A549 (cell line): ENCODE results near the gene GPX4. TPM values are rescaled to one million over a fixed set of nuclear protein-coding genes. Genes with fewer than 3 reads are reported as not detected.
A peak's percentile ranks its signal among the peaks of the same experiment; 100 is the strongest.

Experiments used
- ATAC-seq, 2 experiments: fragments of 200-7000 bp in 1 of 2; fragments of >200 bp in 1 of 2; cut with Nextera tagmentation in 1 of 2; cut with Tn5 transposase in 1 of 2; 3 replicates each; pipeline versions ENCODE4 v1.8.0 to v1.9.1; 2018 to 2020; ENCODE audit warnings: mild to moderate bottlenecking in 1 of 2, moderate library complexity in 1 of 2
- CTCF ChIA-PET: fragments of 300-600 bp; sonication (Branson Sonifier 250); formaldehyde crosslinking; extraction: SDS; loops from one replicate; lab custom pipeline; 2021; ENCODE audit warnings: antibody characterized with exemption, inconsistent platforms; lab: Yijun Ruan, JAX
- POLR2A ChIA-PET: fragments of 350-600 bp; formaldehyde crosslinking; extraction: SDS; loops from one replicate; lab custom pipeline; 2021; ENCODE audit warnings: antibody characterized with exemption, inconsistent platforms; lab: Yijun Ruan, JAX
- DNase-seq, 2 experiments: peaks; one replicate each; pipeline versions ENCODE4 v3.0.0 to v3.0.0-alpha.2; 2011 to 2016; ENCODE audit warnings: low read depth in 1 of 2, low spot score in 1 of 2
- FAIRE-seq: peaks from 2 replicates; lab custom pipeline; 2011; peaks lifted over from hg19 to GRCh38; lab: Jason Lieb, UNC
- H3K27ac ChIP-seq, 2 experiments: fragments of >200 bp; sonication (Bioruptor Twin); formaldehyde crosslinking; 3 replicates each; pipeline ENCODE4 v1.5.1; 2016 to 2017
- H3K4me1 ChIP-seq: fragments of >200 bp; sonication (Bioruptor Twin); formaldehyde crosslinking; 3 replicates; pipeline ENCODE4 v1.6.1; 2016
- H3K4me2 ChIP-seq: fragments of >200 bp; sonication (Bioruptor Twin); formaldehyde crosslinking; 3 replicates; pipeline ENCODE4 v1.6.1; 2016
- H3K4me3 ChIP-seq: fragments of >200 bp; sonication (Bioruptor Twin); formaldehyde crosslinking; 3 replicates; pipeline ENCODE4 v1.5.1; 2016
- H3K9me3 ChIP-seq: fragments of >200 bp; sonication (Bioruptor Twin); formaldehyde crosslinking; 3 replicates; pipeline ENCODE4 v1.6.1; 2016
- CHD4 ChIP-seq: fragments of 200-600 bp; sonication (generic); IDR thresholded peaks from 2 replicates; pipeline ENCODE4 v1.6.1; 2016; ENCODE audit warnings: antibody characterized with exemption, mild to moderate bottlenecking, borderline replicate concordance
- EHF ChIP-seq: fragments of 250-450 bp; sonication (Bioruptor Pico); IDR thresholded peaks from 2 replicates; pipeline ENCODE4 v1.5.0; 2020; ENCODE audit warnings: mild to moderate bottlenecking
- EP300 ChIP-seq, 2 experiments: fragments of >200 bp; sonication (Bioruptor Twin); formaldehyde crosslinking; IDR thresholded peaks; 2 replicates in 1 of 2; 3 replicates in 1 of 2; pipeline ENCODE4 v1.6.1; 2016 to 2017
- ESRRA ChIP-seq: fragments of 150-350 bp; IDR thresholded peaks from 2 replicates; pipeline ENCODE4 v1.6.1; 2014; ENCODE audit warnings: mild to moderate bottlenecking, low read length, borderline replicate concordance
- GATA3 ChIP-seq: IDR thresholded peaks from 2 replicates; pipeline ENCODE4 v1.6.1; 2012; ENCODE audit warnings: borderline replicate concordance
- HEYL ChIP-seq: fragments of 250-450 bp; sonication (Bioruptor Pico); IDR thresholded peaks from 2 replicates; pipeline ENCODE4 v1.8.0; 2021; ENCODE audit warnings: mild to moderate bottlenecking, moderate library complexity
- HOXB5 ChIP-seq: fragments of 250-450 bp; sonication (Bioruptor Pico); IDR thresholded peaks from 2 replicates; pipeline ENCODE4 v1.5.0; 2020; ENCODE audit warnings: mild to moderate bottlenecking, moderate library complexity
- JUN ChIP-seq, 2 experiments: fragments of >200 bp; sonication (Bioruptor Twin); formaldehyde crosslinking; IDR thresholded peaks; 2 replicates in 1 of 2; 3 replicates in 1 of 2; pipeline ENCODE4 v1.6.1; 2016 to 2017
- MAZ ChIP-seq: fragments of 150-350 bp; IDR thresholded peaks from 2 replicates; pipeline ENCODE4 v1.6.1; 2014; ENCODE audit warnings: antibody characterized with exemption, low read depth, low read length, borderline replicate concordance
- PHF8 ChIP-seq: fragments of 200-600 bp; sonication (generic); IDR thresholded peaks from 2 replicates; pipeline ENCODE4 v1.6.1; 2016; ENCODE audit warnings: low read depth, mild to moderate bottlenecking, antibody characterized with exemption, moderate library complexity, borderline replicate concordance
- POLR2A ChIP-seq: IDR thresholded peaks from 2 replicates; pipeline ENCODE4 v1.6.1; 2012; ENCODE audit warnings: mild to moderate bottlenecking, low read length
- RNF2 ChIP-seq: fragments of 200-600 bp; sonication (generic); IDR thresholded peaks from 2 replicates; pipeline ENCODE4 v1.6.1; 2016; ENCODE audit warnings: low read depth, mild to moderate bottlenecking, antibody characterized with exemption, moderate library complexity, borderline replicate concordance
- SMC3 ChIP-seq: fragments of >200 bp; sonication (Bioruptor Twin); formaldehyde crosslinking; IDR thresholded peaks from 3 replicates; pipeline ENCODE4 v1.6.1; 2018; ENCODE audit warnings: inconsistent platforms
- TFCP2L1 ChIP-seq: fragments of 250-450 bp; sonication (Bioruptor Pico); IDR thresholded peaks from 2 replicates; pipeline ENCODE4 v1.5.0; 2021; ENCODE audit warnings: mild to moderate bottlenecking
- TP53 ChIP-seq: fragments of 250-450 bp; sonication (Bioruptor Pico); IDR thresholded peaks from 2 replicates; pipeline ENCODE4 v1.5.0; 2021; ENCODE audit warnings: mild to moderate bottlenecking, moderate library complexity
- ZNF302 ChIP-seq: fragments of 250-450 bp; sonication (Bioruptor Pico); IDR thresholded peaks from 2 replicates; pipeline ENCODE4 v1.9.0; 2021; ENCODE audit warnings: inconsistent platforms, mild to moderate bottlenecking, moderate library complexity
- WGBS: methylation state at CpG from one replicate; pipeline ENCODE4 v1.1.6; 2017; ENCODE audit errors: missing lambda C conversion rate; 5-methylcytosine and 5-hydroxymethylcytosine counted together
- polyA plus RNA-seq, 4 experiments: library from polyadenylated mRNA; depleted of rRNA in 3 of 4; stranded (reverse); fragments of >200 nt; fragmentation: RNase III in 1 of 4; extraction: RNeasy Plus Mini Kit Qiagen cat#74134 plus additional on column Dnase treatment in 1 of 4; gene quantifications; 2 replicates in 3 of 4; 3 replicates in 1 of 4; pipeline ENCODE4 v1.2.3, GENCODE V29; 2011 to 2017
- TF ChIP-seq, protein P1 (sequence below): fragments of >200 bp; sonication (Bioruptor Twin); formaldehyde crosslinking; IDR thresholded peaks from 3 replicates; pipeline ENCODE4 v1.5.1; 2016
- TF ChIP-seq, protein P2 (sequence below): fragments of 200-600 bp; sonication (generic); IDR thresholded peaks from 2 replicates; pipeline ENCODE4 v1.6.1; 2016; ENCODE audit warnings: antibody characterized with exemption, mild to moderate bottlenecking, moderate library complexity
- TF ChIP-seq, protein P3 (sequence below): fragments of 450-650 bp; IDR thresholded peaks from 2 replicates; pipeline ENCODE4 v1.6.1; 2014; ENCODE audit warnings: antibody characterized with exemption
- TF ChIP-seq, protein P4 (sequence below): fragments of >200 bp; sonication (Bioruptor Twin); formaldehyde crosslinking; IDR thresholded peaks from 2 replicates; pipeline ENCODE4 v1.6.1; 2016
- TF ChIP-seq, protein P5 (sequence below): IDR thresholded peaks from 2 replicates; pipeline ENCODE4 v1.6.1; 2012; ENCODE audit warnings: low read depth, borderline replicate concordance
- TF ChIP-seq, protein P6 (sequence below): fragments of 250-450 bp; sonication (Bioruptor Pico); IDR thresholded peaks from 2 replicates; pipeline ENCODE4 v1.5.0; 2020; ENCODE audit warnings: low read depth, mild to moderate bottlenecking, moderate library complexity

GPX4 gene
- polyA plus RNA-seq, 2 of the 4 experiments (the other 2 are of a cell fraction), result 248 to 394 TPM

DNA sequence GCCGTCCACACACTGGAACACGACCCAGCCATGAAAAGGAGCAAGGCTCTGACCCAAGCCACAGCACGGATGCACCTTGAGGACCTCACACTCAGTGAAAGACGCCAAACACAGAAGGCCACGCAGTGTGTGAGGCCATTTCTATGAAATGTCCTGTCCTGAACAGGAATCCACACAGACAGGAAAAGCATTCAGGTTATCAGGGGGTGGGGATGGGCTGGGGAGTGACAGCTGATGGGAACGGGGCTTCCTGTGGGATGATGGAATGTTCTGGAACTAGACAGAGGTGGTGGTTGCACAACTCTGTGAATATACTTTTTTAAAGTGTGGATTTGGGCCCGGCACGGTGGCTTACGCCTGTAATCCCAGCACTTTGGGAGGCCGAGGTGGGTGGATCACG lies 30.6 kb downstream of the GPX4 start (continued):
- TF ChIP-seq, protein P1, sequence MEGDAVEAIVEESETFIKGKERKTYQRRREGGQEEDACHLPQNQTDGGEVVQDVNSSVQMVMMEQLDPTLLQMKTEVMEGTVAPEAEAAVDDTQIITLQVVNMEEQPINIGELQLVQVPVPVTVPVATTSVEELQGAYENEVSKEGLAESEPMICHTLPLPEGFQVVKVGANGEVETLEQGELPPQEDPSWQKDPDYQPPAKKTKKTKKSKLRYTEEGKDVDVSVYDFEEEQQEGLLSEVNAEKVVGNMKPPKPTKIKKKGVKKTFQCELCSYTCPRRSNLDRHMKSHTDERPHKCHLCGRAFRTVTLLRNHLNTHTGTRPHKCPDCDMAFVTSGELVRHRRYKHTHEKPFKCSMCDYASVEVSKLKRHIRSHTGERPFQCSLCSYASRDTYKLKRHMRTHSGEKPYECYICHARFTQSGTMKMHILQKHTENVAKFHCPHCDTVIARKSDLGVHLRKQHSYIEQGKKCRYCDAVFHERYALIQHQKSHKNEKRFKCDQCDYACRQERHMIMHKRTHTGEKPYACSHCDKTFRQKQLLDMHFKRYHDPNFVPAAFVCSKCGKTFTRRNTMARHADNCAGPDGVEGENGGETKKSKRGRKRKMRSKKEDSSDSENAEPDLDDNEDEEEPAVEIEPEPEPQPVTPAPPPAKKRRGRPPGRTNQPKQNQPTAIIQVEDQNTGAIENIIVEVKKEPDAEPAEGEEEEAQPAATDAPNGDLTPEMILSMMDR, result no peak
- TF ChIP-seq TP53 (CRISPR knock-in tag), result no peak

DNA sequence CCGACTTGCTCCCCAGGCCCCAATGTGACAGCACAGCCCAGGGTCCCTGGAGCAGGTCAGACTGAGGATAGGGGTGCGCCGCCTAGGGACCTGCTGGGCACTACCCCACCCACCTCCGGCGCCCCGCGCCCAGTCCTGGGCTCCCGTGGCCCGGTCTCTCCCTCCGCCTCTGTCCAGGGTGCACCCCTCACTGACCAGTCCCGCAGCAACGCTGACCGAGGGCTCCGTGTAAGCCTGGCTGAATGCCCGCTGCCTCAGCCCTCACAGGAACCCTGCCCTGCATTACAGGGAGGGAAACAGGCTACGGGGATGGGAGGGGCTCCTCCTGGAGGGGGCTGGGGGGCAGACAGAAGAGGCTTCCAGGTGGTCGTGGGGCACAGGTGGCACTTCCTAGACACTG lies 31.7 kb downstream of the GPX4 start:
- H3K27ac ChIP-seq, result no peak overlapping the region; a peak in 1 of 6 replicates
- ATAC-seq, result no peak
- ChIA-PET POLR2A (interaction anchor here (0.7 kb wide), 1 partner anchor 133 kb away, joined by 9 read pairs; the partner anchor contains the start of gene CIRBP), CTCF (interaction anchor here (0.9 to 1.1 kb wide), 2 partner anchors 15 to 59 kb away, joined by 3 read pairs; no protein-coding TSS in a partner anchor)
- DNase-seq, result no peak
- FAIRE-seq, result no peak
- 94% methylated on average over 11 of the region's 17 CpGs for WGBS
- no peaks in the 10 kb centered on the region for H3K9me3 ChIP-seq
- H3K4me3 ChIP-seq, result no peak overlapping the region
- peaks cover 21% of the 10 kb centered on the region for H3K4me1 ChIP-seq
- no peak overlapping the region for H3K4me2 ChIP-seq
- TF ChIP-seq HOXB5 (CRISPR knock-in tag) (no peak), JUN (IDR thresholded peaks at IDR 0.05) (no peak), TFCP2L1 (no peak), ESRRA (no peak), MAZ (no peak), EP300 (IDR thresholded peaks at IDR 0.05) (no peak), EHF (CRISPR knock-in tag) (no peak), CHD4 (no peak)
- TF ChIP-seq, protein P2, sequence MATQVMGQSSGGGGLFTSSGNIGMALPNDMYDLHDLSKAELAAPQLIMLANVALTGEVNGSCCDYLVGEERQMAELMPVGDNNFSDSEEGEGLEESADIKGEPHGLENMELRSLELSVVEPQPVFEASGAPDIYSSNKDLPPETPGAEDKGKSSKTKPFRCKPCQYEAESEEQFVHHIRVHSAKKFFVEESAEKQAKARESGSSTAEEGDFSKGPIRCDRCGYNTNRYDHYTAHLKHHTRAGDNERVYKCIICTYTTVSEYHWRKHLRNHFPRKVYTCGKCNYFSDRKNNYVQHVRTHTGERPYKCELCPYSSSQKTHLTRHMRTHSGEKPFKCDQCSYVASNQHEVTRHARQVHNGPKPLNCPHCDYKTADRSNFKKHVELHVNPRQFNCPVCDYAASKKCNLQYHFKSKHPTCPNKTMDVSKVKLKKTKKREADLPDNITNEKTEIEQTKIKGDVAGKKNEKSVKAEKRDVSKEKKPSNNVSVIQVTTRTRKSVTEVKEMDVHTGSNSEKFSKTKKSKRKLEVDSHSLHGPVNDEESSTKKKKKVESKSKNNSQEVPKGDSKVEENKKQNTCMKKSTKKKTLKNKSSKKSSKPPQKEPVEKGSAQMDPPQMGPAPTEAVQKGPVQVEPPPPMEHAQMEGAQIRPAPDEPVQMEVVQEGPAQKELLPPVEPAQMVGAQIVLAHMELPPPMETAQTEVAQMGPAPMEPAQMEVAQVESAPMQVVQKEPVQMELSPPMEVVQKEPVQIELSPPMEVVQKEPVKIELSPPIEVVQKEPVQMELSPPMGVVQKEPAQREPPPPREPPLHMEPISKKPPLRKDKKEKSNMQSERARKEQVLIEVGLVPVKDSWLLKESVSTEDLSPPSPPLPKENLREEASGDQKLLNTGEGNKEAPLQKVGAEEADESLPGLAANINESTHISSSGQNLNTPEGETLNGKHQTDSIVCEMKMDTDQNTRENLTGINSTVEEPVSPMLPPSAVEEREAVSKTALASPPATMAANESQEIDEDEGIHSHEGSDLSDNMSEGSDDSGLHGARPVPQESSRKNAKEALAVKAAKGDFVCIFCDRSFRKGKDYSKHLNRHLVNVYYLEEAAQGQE, result no peak
- TF ChIP-seq, protein P3, sequence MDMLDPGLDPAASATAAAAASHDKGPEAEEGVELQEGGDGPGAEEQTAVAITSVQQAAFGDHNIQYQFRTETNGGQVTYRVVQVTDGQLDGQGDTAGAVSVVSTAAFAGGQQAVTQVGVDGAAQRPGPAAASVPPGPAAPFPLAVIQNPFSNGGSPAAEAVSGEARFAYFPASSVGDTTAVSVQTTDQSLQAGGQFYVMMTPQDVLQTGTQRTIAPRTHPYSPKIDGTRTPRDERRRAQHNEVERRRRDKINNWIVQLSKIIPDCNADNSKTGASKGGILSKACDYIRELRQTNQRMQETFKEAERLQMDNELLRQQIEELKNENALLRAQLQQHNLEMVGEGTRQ, result no peak
- TF ChIP-seq, protein P4, sequence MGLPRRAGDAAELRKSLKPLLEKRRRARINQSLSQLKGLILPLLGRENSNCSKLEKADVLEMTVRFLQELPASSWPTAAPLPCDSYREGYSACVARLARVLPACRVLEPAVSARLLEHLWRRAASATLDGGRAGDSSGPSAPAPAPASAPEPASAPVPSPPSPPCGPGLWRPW, result no peak

DNA sequence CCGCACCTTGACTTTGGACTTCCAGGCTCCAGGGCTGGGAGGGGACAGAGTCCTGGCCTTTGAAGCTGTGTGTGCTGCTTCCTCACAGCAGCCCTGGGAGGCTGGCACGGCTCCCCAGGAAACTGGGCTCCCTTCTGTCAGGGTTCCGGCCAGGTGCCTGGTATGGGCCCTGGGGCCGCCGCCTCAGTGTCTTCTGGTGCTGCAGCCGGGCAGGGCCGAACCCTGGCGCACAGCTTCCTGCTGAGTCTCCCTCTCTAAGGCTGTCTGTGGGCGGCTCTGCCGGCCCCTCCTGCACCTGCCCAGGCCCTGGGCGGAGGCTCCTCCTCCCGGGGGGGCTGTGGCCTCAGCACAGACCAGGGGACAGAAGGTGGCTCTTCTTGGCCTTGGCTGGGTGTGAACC lies 32.4 kb downstream of the GPX4 start:
- 51% methylated on average over 2 of the region's 12 CpGs for WGBS
- ChIA-PET CTCF (interaction anchor here (0.9 to 1.1 kb wide), 2 partner anchors 15 to 59 kb away, joined by 3 read pairs; no protein-coding TSS in a partner anchor), POLR2A (interaction anchor here (0.6 kb wide), 1 partner anchor 42 kb away, joined by 5 read pairs; no protein-coding TSS in a partner anchor)
- H3K4me1 ChIP-seq, result peaks cover 21% of the 10 kb centered on the region
- H3K9me3 ChIP-seq, result no peaks in the 10 kb centered on the region
- peak overlapping the region in 1 of 2 experiments; percentile 27; a peak in 1 of 6 replicates for H3K27ac ChIP-seq
- FAIRE-seq (no peak), DNase-seq (no peak), ATAC-seq (no peak)
- no peak overlapping the region for H3K4me3 ChIP-seq
- TF ChIP-seq CHD4 (no peak), TP53 (CRISPR knock-in tag) (no peak), ZNF302 (no peak), SMC3 (no peak), EP300 (IDR thresholded peaks at IDR 0.05) (no peak), RNF2 (no peak), PHF8 (no peak), POLR2A (no peak), GATA3 (no peak), HEYL (CRISPR knock-in tag) (no peak)
- TF ChIP-seq, protein P5, sequence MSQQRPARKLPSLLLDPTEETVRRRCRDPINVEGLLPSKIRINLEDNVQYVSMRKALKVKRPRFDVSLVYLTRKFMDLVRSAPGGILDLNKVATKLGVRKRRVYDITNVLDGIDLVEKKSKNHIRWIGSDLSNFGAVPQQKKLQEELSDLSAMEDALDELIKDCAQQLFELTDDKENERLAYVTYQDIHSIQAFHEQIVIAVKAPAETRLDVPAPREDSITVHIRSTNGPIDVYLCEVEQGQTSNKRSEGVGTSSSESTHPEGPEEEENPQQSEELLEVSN, result no peak
- TF ChIP-seq, protein P6, sequence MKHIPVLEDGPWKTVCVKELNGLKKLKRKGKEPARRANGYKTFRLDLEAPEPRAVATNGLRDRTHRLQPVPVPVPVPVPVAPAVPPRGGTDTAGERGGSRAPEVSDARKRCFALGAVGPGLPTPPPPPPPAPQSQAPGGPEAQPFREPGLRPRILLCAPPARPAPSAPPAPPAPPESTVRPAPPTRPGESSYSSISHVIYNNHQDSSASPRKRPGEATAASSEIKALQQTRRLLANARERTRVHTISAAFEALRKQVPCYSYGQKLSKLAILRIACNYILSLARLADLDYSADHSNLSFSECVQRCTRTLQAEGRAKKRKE (CRISPR knock-in tag), result no peak
- TF ChIP-seq, protein P3, result no peak
- no peak overlapping the region for H3K4me2 ChIP-seq
